Activated CD8-positive, alpha-beta memory T cell treated with anti-CD3 and anti-CD28 coated beads for 48 hours (primary cell): ENCODE measurements around the gene SETD7.

Experiments
- DNase-seq, 3 experiments: peaks; one replicate each; pipeline ENCODE4 v3.0.0-alpha.2; 2020; ENCODE audit warnings: low read depth in 2 of 3, low spot score in 2 of 3

SETD7 gene

GRCh38 chr4:139575072-139575471 is 19.1 kb upstream of the SETD7 start:
- DNase-seq: no peak

- DNase-seq: no peak
These were observed 18.6 kb upstream of the SETD7 start for GRCh38 chr4:139574641-139575040.

- DNase-seq: no peak
These were observed 12.4 kb upstream of the SETD7 start for GRCh38 chr4:139568206-139568955.

GRCh38 chr4:139567159-139567870 is 11.3 kb upstream of the SETD7 start:
- DNase-seq: no peak

GRCh38 chr4:139564502-139564901 is 8.5 kb upstream of the SETD7 start:
- no peak for DNase-seq

GRCh38 chr4:139563515-139563914 is 7.5 kb upstream of the SETD7 start:
- DNase-seq: no peak

- DNase-seq: no peak
These were observed 6.8 kb upstream of the SETD7 start for GRCh38 chr4:139562839-139563238.

GRCh38 chr4:139562067-139562684 is 6.2 kb upstream of the SETD7 start:
- no peak for DNase-seq

GRCh38 chr4:139560406-139561104 is 4.5 kb upstream of the SETD7 start:
- DNase-seq: no peak

GRCh38 chr4:139559687-139560086 is 3.7 kb upstream of the SETD7 start:
- no peak for DNase-seq

- no peak for DNase-seq
These were observed 3.1 kb upstream of the SETD7 start for GRCh38 chr4:139559089-139559479.

- DNase-seq: no peak
These were observed 2.4 kb upstream of the SETD7 start for GRCh38 chr4:139558235-139559088.

GRCh38 chr4:139557556-139558110 is 1.6 kb upstream of the SETD7 start:
- no peak for DNase-seq

- DNase-seq: peak; percentile 20 to 28 (median 27)
These were observed 921 bp upstream of the SETD7 start for GRCh38 chr4:139556724-139557555.

GRCh38 chr4:139555705-139556070 is 331 bp downstream of the SETD7 start:
- peak in 1 of 3 experiments; percentile 16 for DNase-seq

GRCh38 chr4:139554893-139555704 is 920 bp downstream of the SETD7 start:
- peak; percentile 36 to 47 (median 36) for DNase-seq

- DNase-seq: no peak
These were observed 1.5 kb downstream of the SETD7 start for GRCh38 chr4:139554642-139554892.

- DNase-seq: no peak
These were observed 2.0 kb downstream of the SETD7 start for GRCh38 chr4:139553751-139554641.
